ENCODE data around the gene ZNF839.

GRCh38 chr14:102363182-102363943, 43.8 kb downstream of the ZNF839 start:
- TF ChIP-seq EP300 (IDR thresholded peaks at IDR 0.05; ENCODE audit: borderline replicate concordance in 1 of 2, low read depth in 1 of 2, low read length in 1 of 2) (no peak), CTCF (IDR thresholded peaks at IDR 0.05) (no peak), USF1 (IDR thresholded peaks at IDR 0.05; ENCODE audit: borderline replicate concordance, low read depth) (no peak), TEAD4 (IDR thresholded peaks at IDR 0.05; ENCODE audit: borderline replicate concordance, insufficient read depth) (no peak), RAD21 (IDR thresholded peaks at IDR 0.05; ENCODE audit: low read length) (no peak), RXRA (IDR thresholded peaks at IDR 0.05; ENCODE audit: borderline replicate concordance, low read depth) (no peak)
